PC-9 (cell line): Measurements from ENCODE around the gene FTL. TPM values are rescaled to one million over a fixed set of nuclear protein-coding genes. Genes with fewer than 3 reads are reported as not detected.

Experiments used
- BruUV-seq: library from RNA; stranded (reverse); fragments of 400-500 nt; replicated peaks from 2 replicates; lab custom pipeline; 2021; lab: Mats Ljungman, UMichigan
- CTCF ChIA-PET: fragments of 300-600 bp; sonication (Branson Sonifier 250); formaldehyde crosslinking; loops from one replicate; lab custom pipeline; 2022; ENCODE audit warnings: antibody characterized with exemption; lab: Charles Lee
- POLR2A ChIA-PET: fragments of 300-600 bp; sonication (Branson Sonifier 250); formaldehyde crosslinking; loops from one replicate; lab custom pipeline; 2022; ENCODE audit warnings: antibody characterized with exemption; ENCODE audit not compliant: unreplicated experiment; lab: Charles Lee
- DNase-seq, 2 experiments: peaks; one replicate each; pipeline versions ENCODE4 v3.0.0 to v3.0.0-alpha.2; 2015 to 2022; ENCODE audit warnings: mixed read lengths in 1 of 2
- H2AFZ ChIP-seq: fragments of 200-600 bp; sonication (generic); 2 replicates; pipeline ENCODE4 v1.8.1; 2017; ENCODE audit warnings: antibody characterized with exemption
- H3F3A ChIP-seq: fragments of 200-600 bp; sonication (generic); 2 replicates; pipeline ENCODE4 v1.8.1; 2017; ENCODE audit warnings: antibody characterized with exemption, mild to moderate bottlenecking, low read depth; ENCODE audit not compliant: insufficient read depth
- H3K27ac ChIP-seq: fragments of 200-600 bp; sonication (generic); 2 replicates; pipeline ENCODE4 v1.6.1; 2016; ENCODE audit warnings: mixed run types
- H3K27me3 ChIP-seq: fragments of 200-600 bp; sonication (generic); 2 replicates; pipeline ENCODE4 v1.6.1; 2016; ENCODE audit warnings: low read depth, mixed run types; ENCODE audit not compliant: insufficient read depth
- H3K36me3 ChIP-seq: fragments of 200-600 bp; sonication (generic); 2 replicates; pipeline ENCODE4 v1.6.1; 2016; ENCODE audit warnings: low read depth, mixed run types
- H3K4me1 ChIP-seq: fragments of 200-600 bp; sonication (generic); replicated peaks from 2 replicates; pipeline ENCODE4 v1.6.1; 2016; ENCODE audit warnings: mixed run types; ENCODE audit not compliant: insufficient read depth
- H3K4me2 ChIP-seq: fragments of 200-600 bp; sonication (generic); 2 replicates; pipeline ENCODE4 v1.6.1; 2017; ENCODE audit warnings: mixed run types
- H3K4me3 ChIP-seq: fragments of 200-600 bp; sonication (generic); 2 replicates; pipeline ENCODE4 v1.6.1; 2016; ENCODE audit warnings: mixed run types
- H3K79me2 ChIP-seq: fragments of 200-600 bp; sonication (generic); 2 replicates; pipeline ENCODE4 v1.6.1; 2017; ENCODE audit warnings: low read depth, mixed run types
- H3K9me2 ChIP-seq: fragments of 200-600 bp; sonication (generic); 2 replicates; pipeline ENCODE4 v1.8.1; 2017; ENCODE audit warnings: mild to moderate bottlenecking; ENCODE audit not compliant: insufficient read depth
- H3K9me3 ChIP-seq: fragments of 200-600 bp; sonication (generic); 2 replicates; pipeline ENCODE4 v1.8.1; 2016; ENCODE audit warnings: low read depth; ENCODE audit not compliant: insufficient read depth
- H4K20me1 ChIP-seq: fragments of 200-600 bp; sonication (generic); 2 replicates; pipeline ENCODE4 v1.8.1; 2017; ENCODE audit not compliant: insufficient read depth
- CTCF ChIP-seq: fragments of 200-600 bp; sonication (generic); conservative IDR thresholded peaks from 2 replicates; pipeline ENCODE4 v1.6.1; 2017; ENCODE audit warnings: mixed run types, antibody characterized with exemption, mild to moderate bottlenecking, moderate library complexity
- EZH2 ChIP-seq: fragments of 200-600 bp; sonication (generic); IDR thresholded peaks from 2 replicates; pipeline ENCODE4 v1.8.0; 2017; ENCODE audit warnings: antibody characterized with exemption, low read depth
- intact Hi-C: fragments of 100-400 bp; cut with micrococcal nuclease; formaldehyde crosslinking; loops from one replicate; pipeline ENCODE4 v1.10.0; 2022; ENCODE audit not compliant: unreplicated experiment
- total RNA-seq: library from RNA; stranded (reverse); gene quantifications from 2 replicates; pipeline ENCODE4 v1.2.3, GENCODE V29; 2021

The FTL gene
- total RNA-seq, 1 experiment from 2014 or later: 3,822 TPM

GRCh38 chr19:48945415-48945814 is 19.7 kb upstream of the FTL start:
- no TSS peak for BruUV-seq
- Histone ChIP-seq H3K4me2 (no peak overlapping the region), H3K4me3 (no peak overlapping the region), H4K20me1 (no peaks in the 10 kb centered on the region), H3K9me3 (no peaks in the 10 kb centered on the region), H3K27me3 (no peaks in the 10 kb centered on the region), H3F3A (peaks cover 11% of the 10 kb centered on the region; the same call in 1 of the 2 replicates), H3K36me3 (no peaks in the 10 kb centered on the region), H3K4me1 (no peaks in the 10 kb centered on the region), H3K9me2 (no peaks in the 10 kb centered on the region), H3K79me2 (no peaks in the 10 kb centered on the region), H2AFZ (no peak overlapping the region), H3K27ac (no peak overlapping the region)
- ChIA-PET CTCF (interaction anchor here (0.6 kb wide), 1 partner anchor 19 kb away, joined by 3 read pairs; no protein-coding TSS in a partner anchor), POLR2A (no interaction called here)
- intact Hi-C loops: no loop called here
- TF ChIP-seq CTCF: no peak
- no peak for TF ChIP-seq EZH2
- no peak for DNase-seq

GRCh38 chr19:48945817-48946216 is 19.3 kb upstream of the FTL start:
- Histone ChIP-seq H3K27ac (no peak overlapping the region), H3K9me2 (no peaks in the 10 kb centered on the region), H3K9me3 (no peaks in the 10 kb centered on the region), H3K36me3 (no peaks in the 10 kb centered on the region), H3K4me1 (no peaks in the 10 kb centered on the region), H3K79me2 (no peaks in the 10 kb centered on the region), H3F3A (peaks cover 11% of the 10 kb centered on the region; the same call in 1 of the 2 replicates), H4K20me1 (no peaks in the 10 kb centered on the region), H3K4me3 (no peak overlapping the region), H3K4me2 (no peak overlapping the region), H3K27me3 (no peaks in the 10 kb centered on the region), H2AFZ (no peak overlapping the region)
- intact Hi-C loops: no loop called here
- TF ChIP-seq CTCF (no peak), EZH2 (no peak)
- POLR2A ChIA-PET: no interaction called here
- no TSS peak for BruUV-seq
- CTCF ChIA-PET: interaction anchor here (0.6 to 1.1 kb wide), 2 partner anchors 20 to 25 kb away, joined by 3 to 4 read pairs; no protein-coding TSS in a partner anchor
- no peak for DNase-seq

- CTCF ChIA-PET: interaction anchor here (1.1 kb wide), 1 partner anchor 24 kb away, joined by 4 read pairs; no protein-coding TSS in a partner anchor
- POLR2A ChIA-PET: no interaction called here
- intact Hi-C loops: no loop called here
These were observed 18.4 kb upstream of the FTL start for GRCh38 chr19:48946463-48947257.

More at GRCh38 chr19:48946463-48947257, 18.4 kb upstream of the FTL start:
- Histone ChIP-seq H3K27me3 (no peaks in the 10 kb centered on the region), H2AFZ (no peak overlapping the region), H3K27ac (no peak overlapping the region), H3F3A (peaks cover 14% of the 10 kb centered on the region; the same call in 1 of the 2 replicates), H3K36me3 (no peaks in the 10 kb centered on the region), H3K9me3 (no peaks in the 10 kb centered on the region), H3K4me2 (no peak overlapping the region), H3K4me1 (no peaks in the 10 kb centered on the region), H3K9me2 (no peaks in the 10 kb centered on the region), H4K20me1 (no peaks in the 10 kb centered on the region), H3K4me3 (no peak overlapping the region), H3K79me2 (no peaks in the 10 kb centered on the region)
- DNase-seq: no peak
- BruUV-seq: no TSS peak
- TF ChIP-seq EZH2 (no peak), CTCF (no peak)
